ENCODE results near the gene RND3. TPM values are rescaled to one million over a fixed set of nuclear protein-coding genes. Genes with fewer than 3 reads are reported as not detected.

The RND3 gene
- total RNA-seq, 6 donors from 2014 or later: 13.0 to 40.0 (median 26.7) TPM

GRCh38 chr2:150531591-150531990 is 44.1 kb upstream of the RND3 start:
- H3K36me3 ChIP-seq: no peaks in the 10 kb centered on the region
- no peaks in the 10 kb centered on the region for H3K9me3 ChIP-seq
- no peak for DNase-seq
- no peak overlapping the region for H3K4me3 ChIP-seq
- no peak for TF ChIP-seq POLR2A (IDR thresholded peaks at IDR 0.05)
- no peak for TF ChIP-seq CTCF (IDR thresholded peaks at IDR 0.05)
- no peak for TF ChIP-seq POLR2AphosphoS5 (IDR thresholded peaks at IDR 0.05)
- TF ChIP-seq EP300 (IDR thresholded peaks at IDR 0.05): no peak
- no peaks in the 10 kb centered on the region for H3K27me3 ChIP-seq
- H3K4me1 ChIP-seq: no peaks in the 10 kb centered on the region
- H3K27ac ChIP-seq: no peak overlapping the region
- 76 to 91% methylated on average over 2 of the region's 2 CpGs for WGBS, 2 donors
- ATAC-seq (ENCODE audit: low FRiP score in 2 of 2): no peak

DNA sequence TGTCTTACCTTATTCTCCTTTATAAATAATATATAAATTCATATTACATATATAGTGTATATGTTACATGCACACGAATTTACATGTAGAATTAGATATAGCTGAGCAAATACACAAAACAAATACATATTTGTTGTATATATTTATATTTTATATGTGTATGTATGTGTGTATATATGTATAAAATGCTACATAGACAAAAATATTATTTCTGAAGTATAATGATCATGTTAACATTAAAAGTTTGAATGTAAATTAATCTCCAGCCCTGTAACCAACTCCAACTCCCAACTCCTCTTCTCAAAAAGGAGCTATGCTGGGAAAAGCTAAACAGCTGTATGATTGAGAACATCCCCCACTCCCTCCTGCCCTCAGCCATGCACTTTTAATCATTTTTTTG is 42.7 kb upstream of the RND3 start:
- no peak for ATAC-seq (ENCODE audit: low FRiP score in 2 of 2)
- H3K27me3 ChIP-seq: no peaks in the 10 kb centered on the region
- TF ChIP-seq POLR2A (IDR thresholded peaks at IDR 0.05) (no peak), CTCF (IDR thresholded peaks at IDR 0.05) (no peak), POLR2AphosphoS5 (IDR thresholded peaks at IDR 0.05) (no peak), EP300 (IDR thresholded peaks at IDR 0.05) (no peak)
- H3K27ac ChIP-seq: no peak overlapping the region
- WGBS, 2 donors: 67 to 73% methylated on average over 1 of the region's 1 CpG
- no peaks in the 10 kb centered on the region for H3K4me1 ChIP-seq
- no peak for DNase-seq
- H3K4me3 ChIP-seq: no peak overlapping the region
- H3K36me3 ChIP-seq: no peaks in the 10 kb centered on the region
- H3K9me3 ChIP-seq: no peaks in the 10 kb centered on the region

- Histone ChIP-seq H3K4me1 (no peaks in the 10 kb centered on the region), H3K27ac (no peak overlapping the region), H3K27me3 (no peaks in the 10 kb centered on the region), H3K36me3 (no peaks in the 10 kb centered on the region), H3K9me3 (no peaks in the 10 kb centered on the region), H3K4me3 (no peak overlapping the region)
- ATAC-seq (ENCODE audit: low FRiP score in 2 of 2) (no peak), DNase-seq (no peak)
- 57 to 59% methylated on average over 5 of the region's 5 CpGs for WGBS, 2 donors
- TF ChIP-seq POLR2A (IDR thresholded peaks at IDR 0.05): no peak
- no peak for TF ChIP-seq CTCF (IDR thresholded peaks at IDR 0.05)
- no peak for TF ChIP-seq EP300 (IDR thresholded peaks at IDR 0.05)
- no peak for TF ChIP-seq POLR2AphosphoS5 (IDR thresholded peaks at IDR 0.05)
Observed at GRCh38 chr2:150528861-150529801, 41.7 kb upstream of the RND3 start.

DNA sequence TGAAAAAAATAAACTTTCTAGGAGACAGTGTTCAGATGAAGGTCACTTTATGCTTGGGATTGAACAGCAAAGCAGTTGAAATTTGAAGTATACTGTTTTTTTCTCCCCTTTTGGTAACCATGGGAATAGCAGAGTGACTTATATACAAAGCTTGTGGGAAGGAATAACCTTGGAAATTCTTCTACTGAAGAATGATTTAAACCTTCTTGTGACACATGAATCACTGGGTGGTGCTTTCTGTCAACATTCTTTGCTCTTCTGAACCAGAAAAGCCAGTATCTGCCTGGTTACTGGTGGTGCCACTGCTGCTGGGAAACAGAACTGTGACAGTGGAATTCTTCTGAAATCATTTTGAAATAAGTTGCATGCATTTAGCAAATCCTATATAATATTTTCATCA is 39.4 kb upstream of the RND3 start:
- H3K4me1 ChIP-seq: no peaks in the 10 kb centered on the region
- ATAC-seq (ENCODE audit: low FRiP score in 2 of 2) (peak in 1 of 2 donors; percentile 56), DNase-seq (no peak)
- no peak overlapping the region for H3K4me3 ChIP-seq
- H3K9me3 ChIP-seq: no peaks in the 10 kb centered on the region
- TF ChIP-seq POLR2AphosphoS5 (IDR thresholded peaks at IDR 0.05): no peak
- no peak for TF ChIP-seq POLR2A (IDR thresholded peaks at IDR 0.05)
- no peak for TF ChIP-seq EP300 (IDR thresholded peaks at IDR 0.05)
- no peak for TF ChIP-seq CTCF (IDR thresholded peaks at IDR 0.05)
- no peaks in the 10 kb centered on the region for H3K36me3 ChIP-seq
- H3K27ac ChIP-seq: no peak overlapping the region
- no peaks in the 10 kb centered on the region for H3K27me3 ChIP-seq

- no peaks in the 10 kb centered on the region for H3K4me1 ChIP-seq
- H3K36me3 ChIP-seq: no peaks in the 10 kb centered on the region
Observed at GRCh38 chr2:150526006-150526405, 38.5 kb upstream of the RND3 start.

More at GRCh38 chr2:150526006-150526405, 38.5 kb upstream of the RND3 start:
- H3K9me3 ChIP-seq: no peaks in the 10 kb centered on the region
- H3K4me3 ChIP-seq: no peak overlapping the region
- H3K27me3 ChIP-seq: no peaks in the 10 kb centered on the region
- ATAC-seq (ENCODE audit: low FRiP score in 2 of 2) (no peak), DNase-seq (no peak)
- TF ChIP-seq EP300 (IDR thresholded peaks at IDR 0.05) (no peak), POLR2AphosphoS5 (IDR thresholded peaks at IDR 0.05) (no peak), POLR2A (IDR thresholded peaks at IDR 0.05) (no peak), CTCF (IDR thresholded peaks at IDR 0.05) (no peak)
- 65 to 83% methylated on average over 1 of the region's 1 CpG for WGBS, 2 donors
- H3K27ac ChIP-seq: no peak overlapping the region

Measured in upper lobe of left lung (tissue), 6 donors.